ENCODE results near the gene MED9.

The MED9 gene

GRCh38 chr17:17527956-17528500 is 51.2 kb downstream of the MED9 start:
- no peak for DNase-seq (ENCODE audit: low spot score)
- Histone ChIP-seq H3K4ac (ENCODE audit: low read length) (no peak overlapping the region), H3K9me3 (replicated peaks in 1 of 2; ENCODE audit: control insufficient read depth in 2 of 2, insufficient read depth in 1 of 2, low read depth in 1 of 2, low read length in 2 of 2) (peaks cover 3 to 11% of the 10 kb centered on the region in 2 donors), H3K79me1 (ENCODE audit: low read depth, low read length) (peaks cover 3% of the 10 kb centered on the region), H3K4me3 (ENCODE audit: low read length in 2 of 2) (no peak overlapping the region), H3K23ac (ENCODE audit: low read depth, low read length, poor library complexity) (no peak overlapping the region), H2BK120ac (ENCODE audit: low read depth, low read length) (no peak overlapping the region), H2AFZ (ENCODE audit: low read length) (no peak overlapping the region), H3K18ac (ENCODE audit: low read length) (peak overlapping the region; percentile 19), H2BK15ac (ENCODE audit: low read length) (no peak overlapping the region), H2BK12ac (ENCODE audit: low read length) (no peak overlapping the region), H3K9ac (ENCODE audit: low read depth, low read length, poor library complexity) (no peak overlapping the region), H2AK5ac (ENCODE audit: low read depth, low read length) (no peak overlapping the region), H3K4me1 (ENCODE audit: control insufficient read depth in 2 of 2, insufficient read depth in 1 of 2, low read depth in 1 of 2, low read length in 2 of 2) (peaks cover 3 to 5% of the 10 kb centered on the region in 2 donors), H4K8ac (ENCODE audit: low read depth, low read length) (no peak overlapping the region), H3K36me3 (replicated peaks in 1 of 2; ENCODE audit: control insufficient read depth in 2 of 2, insufficient read depth in 2 of 2, low read length in 2 of 2) (no peaks in the 10 kb centered on the region), H2BK5ac (ENCODE audit: low read length) (no peak overlapping the region), H3K4me2 (ENCODE audit: insufficient read depth, low read length, poor library complexity, severe bottlenecking) (no peak overlapping the region), H3K27ac (replicated peaks; ENCODE audit: low read length) (no peak overlapping the region), H3K14ac (ENCODE audit: low read length) (no peak overlapping the region), H4K91ac (ENCODE audit: low read depth, low read length, poor library complexity) (no peak overlapping the region), H3K27me3 (ENCODE audit: control insufficient read depth in 3 of 3, insufficient read depth in 3 of 3, low read depth in 1 of 3, low read length in 3 of 3) (no peaks in the 10 kb centered on the region)
- no CpG with 5 or more reads among the region's 17 CpGs for WGBS, 2 donors (ENCODE audit: extremely low coverage in 2 of 2, insufficient read length in 2 of 2, insufficient replicate concordance in 1 of 2)

- Histone ChIP-seq H3K18ac (ENCODE audit: low read length) (peak overlapping the region; percentile 51), H3K27me3 (ENCODE audit: control insufficient read depth in 3 of 3, insufficient read depth in 3 of 3, low read depth in 1 of 3, low read length in 3 of 3) (no peaks in the 10 kb centered on the region), H3K36me3 (replicated peaks in 1 of 2; ENCODE audit: control insufficient read depth in 2 of 2, insufficient read depth in 2 of 2, low read length in 2 of 2) (no peaks in the 10 kb centered on the region), H3K4me3 (ENCODE audit: low read length in 2 of 2) (peak overlapping the region in 1 of 2 donors; percentile 4), H3K9me3 (replicated peaks in 1 of 2; ENCODE audit: control insufficient read depth in 2 of 2, insufficient read depth in 1 of 2, low read depth in 1 of 2, low read length in 2 of 2) (peaks cover 1 to 9% of the 10 kb centered on the region in 2 donors), H3K14ac (ENCODE audit: low read length) (peak overlapping the region; percentile 85), H3K79me1 (ENCODE audit: low read depth, low read length) (peaks cover 3% of the 10 kb centered on the region), H2BK120ac (ENCODE audit: low read depth, low read length) (no peak overlapping the region), H2AFZ (ENCODE audit: low read length) (no peak overlapping the region), H2BK5ac (ENCODE audit: low read length) (no peak overlapping the region), H3K4me2 (ENCODE audit: insufficient read depth, low read length, poor library complexity, severe bottlenecking) (no peak overlapping the region), H2AK5ac (ENCODE audit: low read depth, low read length) (peak overlapping the region; percentile 68), H4K8ac (ENCODE audit: low read depth, low read length) (peak overlapping the region; percentile 30), H3K27ac (replicated peaks; ENCODE audit: low read length) (no peak overlapping the region), H2BK15ac (ENCODE audit: low read length) (peak overlapping the region; percentile 5), H3K23ac (ENCODE audit: low read depth, low read length, poor library complexity) (peak overlapping the region; percentile 55), H3K9ac (ENCODE audit: low read depth, low read length, poor library complexity) (peak overlapping the region; percentile 30), H3K4ac (ENCODE audit: low read length) (peak overlapping the region; percentile 90), H3K4me1 (ENCODE audit: control insufficient read depth in 2 of 2, insufficient read depth in 1 of 2, low read depth in 1 of 2, low read length in 2 of 2) (no peaks in the 10 kb centered on the region), H2BK12ac (ENCODE audit: low read length) (peak overlapping the region; percentile 92), H4K91ac (ENCODE audit: low read depth, low read length, poor library complexity) (no peak overlapping the region)
- no peak for DNase-seq (ENCODE audit: low spot score)
- no CpG with 5 or more reads among the region's 22 CpGs for WGBS, 2 donors (ENCODE audit: extremely low coverage in 2 of 2, insufficient read length in 2 of 2, insufficient replicate concordance in 1 of 2)
Measured at GRCh38 chr17:17528696-17529652, 52.2 kb downstream of the MED9 start.

DNA sequence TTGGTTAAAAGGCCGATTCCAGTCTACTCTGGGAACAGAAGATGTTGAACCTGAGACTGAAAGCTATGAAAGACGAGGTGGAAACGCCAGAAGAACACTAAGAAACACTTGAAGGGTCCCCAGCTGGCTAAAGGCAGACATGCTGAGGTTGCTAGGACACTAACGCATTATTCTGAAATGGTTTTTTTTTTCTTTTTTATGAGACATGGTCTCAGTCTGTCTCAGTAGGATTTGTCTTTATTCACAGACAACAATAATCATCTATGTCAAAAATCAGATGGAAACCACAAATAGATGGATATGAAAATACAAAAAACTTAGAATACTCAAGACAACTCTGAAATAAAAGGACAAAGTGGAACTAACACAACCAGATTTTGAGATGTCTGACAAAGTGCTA is 54.4 kb downstream of the MED9 start:
- no peak overlapping the region for H2AFZ ChIP-seq (ENCODE audit: low read length)
- H3K4me3 ChIP-seq (ENCODE audit: low read length in 2 of 2), result no peak overlapping the region
- H2BK12ac ChIP-seq (ENCODE audit: low read length), result no peak overlapping the region
- DNase-seq (ENCODE audit: low spot score), result no peak
- H2BK120ac ChIP-seq (ENCODE audit: low read depth, low read length), result no peak overlapping the region
- no peak overlapping the region for H3K4ac ChIP-seq (ENCODE audit: low read length)
- H3K27me3 ChIP-seq (ENCODE audit: control insufficient read depth in 3 of 3, insufficient read depth in 3 of 3, low read depth in 1 of 3, low read length in 3 of 3), result no peaks in the 10 kb centered on the region
- H2AK5ac ChIP-seq (ENCODE audit: low read depth, low read length), result no peak overlapping the region
- WGBS, 2 donors (ENCODE audit: extremely low coverage in 2 of 2, insufficient read length in 2 of 2, insufficient replicate concordance in 1 of 2), result no CpG with 5 or more reads among the region's 4 CpGs
- no peak overlapping the region for H3K18ac ChIP-seq (ENCODE audit: low read length)
- H2BK5ac ChIP-seq (ENCODE audit: low read length), result no peak overlapping the region
- H3K9me3 ChIP-seq (replicated peaks in 1 of 2; ENCODE audit: control insufficient read depth in 2 of 2, insufficient read depth in 1 of 2, low read depth in 1 of 2, low read length in 2 of 2), result peaks cover 0 to 4% of the 10 kb centered on the region in 2 donors
- H3K23ac ChIP-seq (ENCODE audit: low read depth, low read length, poor library complexity), result no peak overlapping the region
- no peaks in the 10 kb centered on the region for H3K79me1 ChIP-seq (ENCODE audit: low read depth, low read length)
- H3K14ac ChIP-seq (ENCODE audit: low read length), result no peak overlapping the region
- no peak overlapping the region for H3K9ac ChIP-seq (ENCODE audit: low read depth, low read length, poor library complexity)
- no peaks in the 10 kb centered on the region for H3K4me1 ChIP-seq (ENCODE audit: control insufficient read depth in 2 of 2, insufficient read depth in 1 of 2, low read depth in 1 of 2, low read length in 2 of 2)
- no peak overlapping the region for H2BK15ac ChIP-seq (ENCODE audit: low read length)
- no peak overlapping the region for H3K27ac ChIP-seq (replicated peaks; ENCODE audit: low read length)
- H3K36me3 ChIP-seq (replicated peaks in 1 of 2; ENCODE audit: control insufficient read depth in 2 of 2, insufficient read depth in 2 of 2, low read length in 2 of 2), result no peaks in the 10 kb centered on the region
- no peak overlapping the region for H4K91ac ChIP-seq (ENCODE audit: low read depth, low read length, poor library complexity)
- H4K8ac ChIP-seq (ENCODE audit: low read depth, low read length), result no peak overlapping the region
- no peak overlapping the region for H3K4me2 ChIP-seq (ENCODE audit: insufficient read depth, low read length, poor library complexity, severe bottlenecking)

DNA sequence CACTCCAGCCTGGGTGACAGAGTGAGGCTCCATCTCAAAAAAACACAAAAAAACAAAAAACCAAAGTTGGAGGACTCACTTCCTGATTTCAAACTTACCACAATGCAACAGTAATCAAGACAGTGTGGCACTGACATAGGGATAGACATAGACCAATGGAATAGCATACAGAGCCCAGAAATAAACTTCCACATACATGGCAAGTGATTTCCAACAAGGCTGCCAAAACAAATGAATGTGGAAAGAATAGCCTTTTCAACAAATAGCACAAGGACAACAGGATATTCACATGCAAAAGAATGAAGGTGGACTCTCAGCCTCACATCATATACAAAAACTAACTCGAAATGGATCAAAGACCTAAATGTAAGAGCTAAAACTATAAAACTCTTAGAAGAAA is 56.2 kb downstream of the MED9 start:
- no peak overlapping the region for H3K9ac ChIP-seq (ENCODE audit: low read depth, low read length, poor library complexity)
- no peak overlapping the region for H2BK12ac ChIP-seq (ENCODE audit: low read length)
- H3K4me2 ChIP-seq (ENCODE audit: insufficient read depth, low read length, poor library complexity, severe bottlenecking), result no peak overlapping the region
- H3K14ac ChIP-seq (ENCODE audit: low read length), result no peak overlapping the region
- H2BK15ac ChIP-seq (ENCODE audit: low read length), result no peak overlapping the region
- no peak overlapping the region for H4K91ac ChIP-seq (ENCODE audit: low read depth, low read length, poor library complexity)
- H2BK120ac ChIP-seq (ENCODE audit: low read depth, low read length), result no peak overlapping the region
- no peaks in the 10 kb centered on the region for H3K79me1 ChIP-seq (ENCODE audit: low read depth, low read length)
- H3K4ac ChIP-seq (ENCODE audit: low read length), result no peak overlapping the region
- H2AK5ac ChIP-seq (ENCODE audit: low read depth, low read length), result no peak overlapping the region
- no peak overlapping the region for H2BK5ac ChIP-seq (ENCODE audit: low read length)
- H3K27me3 ChIP-seq (ENCODE audit: control insufficient read depth in 3 of 3, insufficient read depth in 3 of 3, low read depth in 1 of 3, low read length in 3 of 3), result no peaks in the 10 kb centered on the region
- H3K36me3 ChIP-seq (replicated peaks in 1 of 2; ENCODE audit: control insufficient read depth in 2 of 2, insufficient read depth in 2 of 2, low read length in 2 of 2), result no peaks in the 10 kb centered on the region
- no peak overlapping the region for H3K4me3 ChIP-seq (ENCODE audit: low read length in 2 of 2)
- no peak for DNase-seq (ENCODE audit: low spot score)
- H3K4me1 ChIP-seq (ENCODE audit: control insufficient read depth in 2 of 2, insufficient read depth in 1 of 2, low read depth in 1 of 2, low read length in 2 of 2), result no peaks in the 10 kb centered on the region
- WGBS, 2 donors (ENCODE audit: extremely low coverage in 2 of 2, insufficient read length in 2 of 2, insufficient replicate concordance in 1 of 2), result no CpG with 5 or more reads among the region's 1 CpG
- no peak overlapping the region for H4K8ac ChIP-seq (ENCODE audit: low read depth, low read length)
- peaks cover 0 to 4% of the 10 kb centered on the region in 2 donors for H3K9me3 ChIP-seq (replicated peaks in 1 of 2; ENCODE audit: control insufficient read depth in 2 of 2, insufficient read depth in 1 of 2, low read depth in 1 of 2, low read length in 2 of 2)
- no peak overlapping the region for H3K18ac ChIP-seq (ENCODE audit: low read length)
- H3K27ac ChIP-seq (replicated peaks; ENCODE audit: low read length), result no peak overlapping the region
- H2AFZ ChIP-seq (ENCODE audit: low read length), result no peak overlapping the region
- no peak overlapping the region for H3K23ac ChIP-seq (ENCODE audit: low read depth, low read length, poor library complexity)
